ENCODE results near the gene IL17RA.

DNA sequence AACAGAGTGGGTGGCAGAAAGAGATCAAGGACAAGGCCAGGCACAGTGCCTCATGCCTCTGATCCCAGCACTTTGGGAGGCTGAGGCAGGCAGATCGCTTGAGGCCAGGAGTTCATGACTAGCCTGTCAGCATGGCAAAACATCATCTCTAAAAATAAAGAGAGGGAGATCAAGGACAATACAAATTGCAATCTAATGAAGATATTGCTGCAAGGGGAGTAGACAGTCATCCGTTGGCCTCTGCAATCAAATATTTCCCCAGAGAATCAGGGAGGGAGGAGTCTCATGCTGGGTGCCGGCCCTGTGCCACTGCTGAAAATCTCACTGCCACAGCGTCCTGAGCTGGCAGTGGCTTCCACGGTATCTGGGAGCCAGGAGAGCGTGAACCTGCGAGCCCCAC, 19.4 kb upstream of the IL17RA start:
- TF ChIP-seq EZH2phosphoT487 (IDR thresholded peaks at IDR 0.05; ENCODE audit: insufficient read depth, low read depth), result no peak
- no peak for TF ChIP-seq EZH2 (IDR thresholded peaks at IDR 0.05; ENCODE audit: insufficient read depth, poor library complexity, severe bottlenecking)

Measured in GM23248 (cell line).